Common myeloid progenitor, CD34-positive (primary cell): ENCODE data around the gene PCK1.

Experiments
- CTCF ChIA-PET: fragments of 350-600 bp; sonication (Branson Sonifier 250); formaldehyde crosslinking; loops from one replicate; lab custom pipeline; 2021; ENCODE audit warnings: antibody characterized with exemption; lab: Charles Lee
- POLR2A ChIA-PET: fragments of 350-600 bp; sonication (Branson Sonifier 250); formaldehyde crosslinking; loops from one replicate; lab custom pipeline; 2021; ENCODE audit warnings: antibody characterized with exemption; lab: Charles Lee
- DNase-seq, 3 donors: peaks; one replicate each; pipeline versions ENCODE4 v3.0.0 to v3.0.0-alpha.2; 2013
- H3K27ac ChIP-seq, 2 experiments: 1 replicate in 1 of 2; 2 replicates in 1 of 2; pipeline ENCODE4 v1.7.0; 2013; ENCODE audit warnings: inconsistent platforms in 2 of 2, low read length in 2 of 2, mild to moderate bottlenecking in 2 of 2, low read depth in 1 of 2, moderate library complexity in 1 of 2; ENCODE audit not compliant: severe bottlenecking in 2 of 2, insufficient read depth in 1 of 2, poor library complexity in 1 of 2
- H3K27me3 ChIP-seq, 5 experiments: replicated peaks in 2 of 5; 1 replicate in 3 of 5; 2 replicates in 2 of 5; pipeline versions ENCODE4 v1.6.1 to v1.7.0; 2013; ENCODE audit warnings: low read length in 4 of 5, mild to moderate bottlenecking in 2 of 5, moderate library complexity in 2 of 5, inconsistent platforms in 1 of 5; ENCODE audit not compliant: insufficient read depth in 5 of 5, control insufficient read depth in 4 of 5
- H3K36me3 ChIP-seq, 4 experiments: 1 replicate in 2 of 4; 2 replicates in 2 of 4; pipeline versions ENCODE4 v1.6.1 to v1.7.0; 2013; ENCODE audit warnings: low read length in 3 of 4, control low read depth in 1 of 4, mild to moderate bottlenecking in 1 of 4; ENCODE audit not compliant: control insufficient read depth in 4 of 4, insufficient read depth in 4 of 4
- H3K4me1 ChIP-seq, 4 experiments: 1 replicate in 3 of 4; 2 replicates in 1 of 4; pipeline versions ENCODE4 v1.6.1 to v1.7.1; 2013; ENCODE audit warnings: low read length in 3 of 4, mild to moderate bottlenecking in 3 of 4, control low read depth in 1 of 4, inconsistent platforms in 1 of 4, moderate library complexity in 1 of 4; ENCODE audit not compliant: control insufficient read depth in 4 of 4, insufficient read depth in 4 of 4; ENCODE audit errors: control extremely low read depth in 1 of 4
- H3K4me3 ChIP-seq, 7 experiments: 1 replicate in 4 of 7; 2 replicates in 3 of 7; pipeline versions ENCODE4 v1.5.1 to v1.7.0; 2013; ENCODE audit warnings: mild to moderate bottlenecking in 7 of 7, low read length in 6 of 7, moderate library complexity in 6 of 7, inconsistent platforms in 2 of 7, low read depth in 2 of 7, control low read depth in 1 of 7; ENCODE audit not compliant: insufficient read depth in 4 of 7, control insufficient read depth in 1 of 7; ENCODE audit errors: extremely low read depth in 1 of 7
- H3K9me3 ChIP-seq, 5 experiments: 1 replicate in 4 of 5; 2 replicates in 1 of 5; pipeline versions ENCODE4 v1.6.1 to v1.7.1; 2013; ENCODE audit warnings: low read length in 4 of 5, mild to moderate bottlenecking in 2 of 5, inconsistent platforms in 1 of 5, low read depth in 1 of 5, moderate library complexity in 1 of 5; ENCODE audit not compliant: control insufficient read depth in 4 of 5, insufficient read depth in 2 of 5; ENCODE audit errors: control extremely low read depth in 1 of 5
- WGBS: methylation state at CpG from one replicate; pipeline ENCODE4 v1.1.5; 2013; ENCODE audit not compliant: insufficient coverage; 5-methylcytosine and 5-hydroxymethylcytosine counted together

PCK1 gene

GRCh38 chr20:57590485-57591288 lies 29.8 kb downstream of the PCK1 start:
- ChIA-PET CTCF (interaction anchor here (1.0 to 1.4 kb wide), 4 partner anchors 8 to 497 kb away, joined by 3 to 4 read pairs (median 3); no protein-coding TSS in a partner anchor), POLR2A (no interaction called here)
- peaks cover 0 to 17% (median 3%) of the 10 kb centered on the region in 5 experiments for H3K27me3 ChIP-seq
- no peak overlapping the region for H3K4me3 ChIP-seq
- H3K27ac ChIP-seq: no peak overlapping the region
- no peaks in the 10 kb centered on the region for H3K36me3 ChIP-seq
- DNase-seq: no peak
- 91% methylated on average over 14 of the region's 18 CpGs for WGBS
- no peaks in the 10 kb centered on the region for H3K4me1 ChIP-seq
- H3K9me3 ChIP-seq: peaks cover 0 to 10% (median 7%) of the 10 kb centered on the region in 5 experiments

DNA sequence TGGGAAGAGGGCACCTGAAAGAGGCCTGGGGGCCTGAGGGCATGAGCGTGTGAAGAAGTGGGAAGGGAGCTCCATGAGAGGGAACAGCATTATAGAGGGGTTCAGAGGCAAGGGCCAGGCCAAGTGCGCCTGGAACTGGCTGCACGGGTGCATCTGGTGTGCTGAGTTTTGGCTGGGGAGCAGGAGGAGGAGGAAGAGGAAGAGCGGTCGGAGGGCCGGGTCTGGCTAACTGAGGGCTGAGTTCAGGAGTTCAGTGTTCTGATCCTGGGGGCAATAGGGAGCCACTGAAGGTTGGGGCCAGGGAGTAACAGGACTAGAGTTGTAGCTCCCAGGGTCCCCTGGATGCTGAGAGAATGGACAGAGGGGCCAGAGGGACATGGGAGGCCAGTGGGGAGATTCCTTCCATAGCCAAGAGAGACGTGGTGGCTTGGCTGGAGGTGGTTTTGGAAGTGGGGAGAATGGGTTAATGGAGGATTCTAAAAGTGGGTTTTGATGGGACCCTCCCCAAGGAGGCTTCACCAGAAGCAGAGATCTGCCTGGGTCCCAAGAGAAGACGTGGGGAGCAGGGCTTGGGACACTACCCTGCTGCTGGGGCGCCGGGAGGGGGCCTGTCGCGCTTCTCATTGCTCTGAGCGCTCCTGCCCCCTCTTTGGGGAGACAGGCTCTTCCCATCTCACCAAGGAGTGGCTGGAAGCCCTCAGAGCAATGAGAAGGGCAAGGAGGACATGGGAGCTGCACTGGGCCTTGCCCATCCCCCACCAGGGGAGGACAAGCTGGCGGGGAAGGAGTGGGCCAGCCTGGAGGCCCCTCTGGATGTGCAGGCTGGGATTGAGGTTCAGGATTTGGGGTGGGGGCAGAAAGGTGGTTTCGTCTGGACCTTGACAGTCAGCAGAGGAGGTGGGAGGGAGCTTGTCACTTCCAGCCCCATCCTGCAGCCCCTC lies 30.6 kb downstream of the PCK1 start:
- Histone ChIP-seq H3K36me3 (no peaks in the 10 kb centered on the region), H3K4me3 (no peak overlapping the region), H3K9me3 (peaks cover 0 to 10% (median 7%) of the 10 kb centered on the region in 5 experiments), H3K4me1 (no peaks in the 10 kb centered on the region), H3K27ac (no peak overlapping the region), H3K27me3 (peaks cover 0 to 10% (median 0%) of the 10 kb centered on the region in 5 experiments)
- POLR2A ChIA-PET: no interaction called here
- no peak for DNase-seq
- CTCF ChIA-PET: interaction anchor here (0.7 to 1.8 kb wide), 8 partner anchors 9 to 496 kb away, joined by 3 to 5 read pairs (median 3); no protein-coding TSS in a partner anchor
- WGBS: 83% methylated on average over 11 of the region's 15 CpGs

- 91% methylated on average over 21 of the region's 22 CpGs for WGBS
Observed at GRCh38 chr20:57592263-57593092, 31.6 kb downstream of the PCK1 start.

DNA sequence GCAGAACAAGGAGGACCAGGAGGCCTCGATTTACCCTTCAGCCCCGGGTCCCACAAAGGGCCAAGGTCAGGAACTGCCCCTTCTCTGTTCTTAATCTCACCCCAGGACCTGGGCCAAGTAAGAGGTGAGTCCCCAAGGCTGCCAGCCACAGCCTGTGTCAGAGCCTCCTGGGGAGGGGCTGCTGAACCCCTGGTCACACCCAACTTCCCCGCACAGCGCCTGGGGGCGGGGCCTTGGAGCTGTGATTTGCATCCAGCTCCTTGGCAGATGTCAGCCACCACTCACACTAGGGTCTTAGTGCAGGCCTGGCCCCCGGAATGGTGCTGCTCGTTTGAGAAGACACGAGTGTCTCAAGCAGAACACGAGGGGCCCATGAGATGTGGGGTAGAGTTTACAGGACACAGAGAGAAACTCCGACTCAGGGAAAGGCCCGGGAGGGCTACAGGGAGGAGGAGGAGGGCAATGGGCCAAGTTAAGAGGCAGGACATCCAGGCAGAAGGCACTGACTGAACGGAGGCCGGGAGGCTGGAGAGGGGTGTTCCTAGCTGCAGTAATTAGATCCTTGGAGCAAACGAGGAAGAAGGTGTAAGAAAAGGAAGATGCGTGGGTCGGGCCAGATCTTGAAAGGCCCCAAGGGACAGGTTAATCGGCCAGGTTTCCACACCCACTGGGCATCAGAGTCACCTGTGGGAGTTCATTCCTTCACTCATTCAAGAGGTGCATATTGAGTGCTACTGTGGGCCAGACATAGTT lies 32.4 kb downstream of the PCK1 start:
- Histone ChIP-seq H3K9me3 (peaks cover 0 to under 1% (median 0%) of the 10 kb centered on the region in 5 experiments), H3K4me3 (no peak overlapping the region), H3K36me3 (no peaks in the 10 kb centered on the region), H3K27me3 (peaks cover 0 to 5% (median 0%) of the 10 kb centered on the region in 5 experiments), H3K27ac (no peak overlapping the region), H3K4me1 (peaks cover 0 to 4% (median 0%) of the 10 kb centered on the region in 4 experiments)
- CTCF ChIA-PET: interaction anchor here (0.7 to 4.4 kb wide), 7 partner anchors 9 to 588 kb away, joined by 3 to 27 read pairs (median 4); no protein-coding TSS in a partner anchor
- POLR2A ChIA-PET: no interaction called here
- WGBS: 72% methylated on average over 14 of the region's 17 CpGs
- DNase-seq: no peak

More at GRCh38 chr20:57592263-57593092, 31.6 kb downstream of the PCK1 start:
- Histone ChIP-seq H3K27ac (no peak overlapping the region), H3K9me3 (peaks cover 0 to 8% (median 6%) of the 10 kb centered on the region in 5 experiments), H3K4me3 (no peak overlapping the region), H3K27me3 (peaks cover 0 to 7% (median 0%) of the 10 kb centered on the region in 5 experiments), H3K4me1 (peaks cover 0 to 4% (median 0%) of the 10 kb centered on the region in 4 experiments), H3K36me3 (no peaks in the 10 kb centered on the region)
- ChIA-PET POLR2A (no interaction called here), CTCF (interaction anchor here (0.7 to 4.4 kb wide), 10 partner anchors 10 to 589 kb away, joined by 3 to 27 read pairs (median 4); no protein-coding TSS in a partner anchor)
- no peak for DNase-seq

DNA sequence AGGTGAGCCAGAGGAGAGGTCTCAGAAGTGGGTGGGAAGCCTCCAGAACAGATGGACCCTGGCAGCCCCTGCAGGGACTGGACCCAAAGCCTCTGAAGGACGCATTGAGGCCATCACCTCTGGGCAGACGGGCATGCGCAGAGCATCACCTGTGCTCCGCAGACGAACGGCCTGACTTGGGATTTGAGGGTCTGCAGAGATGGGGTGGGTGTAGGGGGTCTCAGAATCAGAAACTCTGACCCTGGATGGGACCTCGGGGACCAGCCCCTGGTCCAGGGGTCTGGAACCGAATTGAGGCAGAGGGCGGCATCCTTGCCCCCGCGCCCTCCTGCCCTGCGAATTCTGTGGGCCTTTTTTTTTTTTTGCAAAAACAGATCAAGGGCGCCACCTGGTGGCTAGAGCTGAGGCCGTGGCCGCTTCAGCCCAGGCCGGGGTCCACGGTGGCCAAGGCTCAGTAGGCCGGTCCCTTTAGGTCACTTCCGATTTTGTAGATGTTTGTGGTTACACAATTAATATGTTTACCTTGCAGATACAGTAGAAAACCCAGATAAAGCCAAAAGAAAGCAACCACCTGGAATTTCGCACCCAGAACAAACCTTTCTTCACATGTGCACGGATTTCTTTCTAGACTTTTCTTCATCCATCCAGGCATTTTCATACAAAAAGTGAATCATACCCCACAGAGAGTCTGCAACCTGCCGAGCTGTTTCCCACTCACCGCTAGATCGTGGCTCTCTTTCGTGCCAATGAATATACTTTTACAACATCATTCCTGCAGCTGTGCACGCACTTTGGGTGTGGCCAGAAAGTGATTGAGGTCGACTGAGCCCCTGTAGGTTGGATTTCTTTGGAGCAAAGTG lies 33.4 kb downstream of the PCK1 start:
- Histone ChIP-seq H3K27ac (no peak overlapping the region), H3K4me3 (no peak overlapping the region), H3K4me1 (peaks cover 0 to 4% (median 0%) of the 10 kb centered on the region in 4 experiments), H3K36me3 (no peaks in the 10 kb centered on the region), H3K9me3 (no peaks in the 10 kb centered on the region), H3K27me3 (peaks cover 0 to 9% (median 0%) of the 10 kb centered on the region in 5 experiments)
- WGBS: 55% methylated on average over 14 of the region's 27 CpGs
- POLR2A ChIA-PET: no interaction called here
- DNase-seq: peak; percentile 40 to 55 (median 48)
- CTCF ChIA-PET: interaction anchor here (0.9 to 4.4 kb wide), 14 partner anchors 17 to 613 kb away, joined by 3 to 31 read pairs (median 3); no protein-coding TSS in a partner anchor
